HFFc6 (cell line): ENCODE data around the gene CYP26B1. TPM values are rescaled to one million over a fixed set of nuclear protein-coding genes. Genes with fewer than 3 reads are reported as not detected.

Experiments
- DNase-seq: peaks from one replicate; pipeline ENCODE4 v3.0.0-alpha.2; 2018
- H3K27ac Mint-ChIP-seq: 2 replicates; pipeline ENCODE4 v1.8.0; 2020; ENCODE audit warnings: mild to moderate bottlenecking, mixed read lengths
- H3K27me3 Mint-ChIP-seq: 2 replicates; pipeline ENCODE4 v1.8.0; 2021; ENCODE audit warnings: mild to moderate bottlenecking, moderate library complexity, mixed read lengths; ENCODE audit not compliant: insufficient read depth
- H3K36me3 Mint-ChIP-seq: 2 replicates; pipeline ENCODE4 v1.8.0; 2021; ENCODE audit warnings: low read depth, mixed read lengths
- H3K4me1 Mint-ChIP-seq: 2 replicates; pipeline ENCODE4 v1.8.0; 2020; ENCODE audit warnings: low read depth, mixed read lengths
- H3K4me3 Mint-ChIP-seq: 2 replicates; pipeline ENCODE4 v1.8.0; 2020; ENCODE audit warnings: mild to moderate bottlenecking, moderate library complexity, mixed read lengths
- H3K9me3 Mint-ChIP-seq: 2 replicates; pipeline ENCODE4 v1.8.0; 2020; ENCODE audit warnings: mild to moderate bottlenecking, mixed read lengths
- total RNA-seq, 6 experiments: library from RNA; stranded (reverse); fragmentation: NEBNext Ultra II Directional; extraction: Animal tissue kit (Norgen Biotek cat#: 25700); gene quantifications; 2 replicates in 1 of 6; 3 replicates in 5 of 6; pipeline ENCODE4 v1.2.3, GENCODE V29; 2021
- TF ChIP-seq, protein P1 (sequence below): fragments of 200-600 bp; sonication (generic); IDR thresholded peaks from 2 replicates; pipeline ENCODE4 v1.5.0; 2021; ENCODE audit warnings: antibody characterized with exemption, mild to moderate bottlenecking

CYP26B1 gene
- total RNA-seq, 6 experiments from 2014 or later: 0.05 to 0.66 (median 0.14) TPM; not detected in 1

DNA sequence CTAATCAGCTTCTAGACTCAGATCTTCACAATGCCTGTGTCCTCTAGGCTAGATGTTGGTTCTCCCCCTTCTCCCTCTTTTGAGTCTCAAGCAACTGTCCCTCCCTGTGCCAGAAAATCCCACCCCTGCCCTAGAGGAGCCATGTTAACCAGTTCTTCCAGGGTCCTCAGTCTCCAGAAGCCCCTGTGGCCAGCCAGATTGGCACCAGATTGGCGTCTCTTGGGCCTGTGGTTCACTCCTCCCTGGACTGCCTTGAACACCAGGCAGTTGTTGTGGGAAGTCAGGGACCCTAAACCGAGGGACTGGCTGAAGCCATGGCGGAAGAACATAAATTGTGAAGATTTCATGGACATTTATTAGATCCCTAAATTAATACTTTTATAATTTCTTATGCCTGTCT, 36.6 kb downstream of the CYP26B1 start:
- H3K4me3 Mint-ChIP-seq: no peak overlapping the region
- no peak for DNase-seq
- H3K27me3 Mint-ChIP-seq: peaks cover 14% of the 10 kb centered on the region
- no peak overlapping the region for H3K27ac Mint-ChIP-seq
- peaks cover 30% of the 10 kb centered on the region for H3K4me1 Mint-ChIP-seq
- H3K36me3 Mint-ChIP-seq: no peaks in the 10 kb centered on the region
- TF ChIP-seq, protein P1, sequence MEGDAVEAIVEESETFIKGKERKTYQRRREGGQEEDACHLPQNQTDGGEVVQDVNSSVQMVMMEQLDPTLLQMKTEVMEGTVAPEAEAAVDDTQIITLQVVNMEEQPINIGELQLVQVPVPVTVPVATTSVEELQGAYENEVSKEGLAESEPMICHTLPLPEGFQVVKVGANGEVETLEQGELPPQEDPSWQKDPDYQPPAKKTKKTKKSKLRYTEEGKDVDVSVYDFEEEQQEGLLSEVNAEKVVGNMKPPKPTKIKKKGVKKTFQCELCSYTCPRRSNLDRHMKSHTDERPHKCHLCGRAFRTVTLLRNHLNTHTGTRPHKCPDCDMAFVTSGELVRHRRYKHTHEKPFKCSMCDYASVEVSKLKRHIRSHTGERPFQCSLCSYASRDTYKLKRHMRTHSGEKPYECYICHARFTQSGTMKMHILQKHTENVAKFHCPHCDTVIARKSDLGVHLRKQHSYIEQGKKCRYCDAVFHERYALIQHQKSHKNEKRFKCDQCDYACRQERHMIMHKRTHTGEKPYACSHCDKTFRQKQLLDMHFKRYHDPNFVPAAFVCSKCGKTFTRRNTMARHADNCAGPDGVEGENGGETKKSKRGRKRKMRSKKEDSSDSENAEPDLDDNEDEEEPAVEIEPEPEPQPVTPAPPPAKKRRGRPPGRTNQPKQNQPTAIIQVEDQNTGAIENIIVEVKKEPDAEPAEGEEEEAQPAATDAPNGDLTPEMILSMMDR: no peak
- H3K9me3 Mint-ChIP-seq: no peaks in the 10 kb centered on the region

DNA sequence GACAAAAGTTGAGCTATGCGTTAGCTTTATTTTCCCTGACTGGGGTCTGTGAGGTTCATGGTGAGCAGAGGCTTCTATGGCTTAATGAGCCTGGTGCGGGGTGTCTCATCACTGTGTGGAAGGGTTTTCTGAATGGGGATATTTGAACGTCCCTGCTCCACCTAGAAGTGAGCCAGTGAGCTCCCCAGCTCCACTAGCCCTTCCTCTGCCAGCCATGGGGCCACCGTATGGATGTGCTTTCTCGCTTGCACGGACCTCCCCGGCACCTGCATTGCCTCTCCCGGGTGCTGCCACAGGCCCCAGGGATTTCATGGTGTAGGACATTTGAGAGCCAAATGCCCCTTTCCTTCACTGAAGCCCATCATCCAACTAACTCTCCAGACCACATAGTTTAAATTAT, 37.8 kb downstream of the CYP26B1 start:
- TF ChIP-seq, protein P1: no peak
- Mint-ChIP-seq H3K27me3 (peaks cover 21% of the 10 kb centered on the region), H3K4me3 (no peak overlapping the region), H3K36me3 (no peaks in the 10 kb centered on the region), H3K27ac (no peak overlapping the region), H3K9me3 (no peaks in the 10 kb centered on the region), H3K4me1 (peaks cover 19% of the 10 kb centered on the region)
- DNase-seq: no peak

- no peak for DNase-seq
- peaks cover 18% of the 10 kb centered on the region for H3K4me1 Mint-ChIP-seq
- H3K27me3 Mint-ChIP-seq: peaks cover 21% of the 10 kb centered on the region
- H3K4me3 Mint-ChIP-seq: no peak overlapping the region
- TF ChIP-seq, protein P1: no peak
- H3K36me3 Mint-ChIP-seq: no peaks in the 10 kb centered on the region
- H3K9me3 Mint-ChIP-seq: no peaks in the 10 kb centered on the region
- no peak overlapping the region for H3K27ac Mint-ChIP-seq
Measured at GRCh38 chr2:72109291-72109690, 38.4 kb downstream of the CYP26B1 start.

DNA sequence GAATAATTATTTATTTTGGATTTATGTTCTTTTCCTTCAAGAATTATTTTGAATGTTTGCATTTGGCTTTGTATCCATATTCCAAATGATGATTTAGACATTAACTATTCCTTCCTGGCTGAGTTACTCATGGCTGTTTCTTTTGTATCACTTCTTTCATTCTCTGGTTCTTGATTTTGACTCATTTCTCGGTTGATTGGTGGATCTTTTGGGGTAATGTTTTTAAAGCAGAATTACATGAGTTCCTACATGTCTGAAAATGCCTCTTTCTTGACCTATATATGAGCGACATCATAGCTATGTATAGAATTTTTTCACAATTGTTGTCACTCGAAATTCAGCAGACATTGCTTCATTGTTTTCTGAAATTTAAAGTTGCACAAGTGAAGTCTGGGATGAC, 39.5 kb downstream of the CYP26B1 start:
- DNase-seq: no peak
- H3K27ac Mint-ChIP-seq: no peak overlapping the region
- H3K4me1 Mint-ChIP-seq: peaks cover 18% of the 10 kb centered on the region
- H3K27me3 Mint-ChIP-seq: peaks cover 25% of the 10 kb centered on the region
- H3K36me3 Mint-ChIP-seq: no peaks in the 10 kb centered on the region
- no peak overlapping the region for H3K4me3 Mint-ChIP-seq
- H3K9me3 Mint-ChIP-seq: no peaks in the 10 kb centered on the region
- TF ChIP-seq, protein P1: no peak

DNA sequence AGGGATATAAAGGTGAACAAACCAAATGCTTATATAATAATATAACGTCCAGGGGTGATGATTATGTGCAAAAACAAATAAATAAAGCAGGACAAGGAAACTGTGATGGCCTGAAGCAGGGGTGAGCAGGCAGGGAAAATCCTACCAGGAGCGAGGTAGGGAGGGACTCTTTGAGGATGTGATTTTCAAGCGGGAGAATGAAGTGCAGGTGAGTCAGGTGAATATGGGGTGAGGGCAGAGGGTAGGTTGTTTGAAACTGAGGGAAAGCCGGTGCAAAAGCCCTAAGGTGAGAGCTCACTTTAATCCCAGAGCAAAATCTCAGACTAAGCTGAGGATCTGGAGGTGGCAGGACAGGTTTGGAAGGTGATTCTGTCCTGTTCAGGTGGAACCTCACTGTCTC, 40.7 kb downstream of the CYP26B1 start:
- DNase-seq: no peak
- TF ChIP-seq, protein P1: no peak
- Mint-ChIP-seq H3K27ac (no peak overlapping the region), H3K27me3 (peaks cover 31% of the 10 kb centered on the region), H3K4me1 (peaks cover 8% of the 10 kb centered on the region), H3K36me3 (no peaks in the 10 kb centered on the region), H3K9me3 (no peaks in the 10 kb centered on the region), H3K4me3 (no peak overlapping the region)
